Measurements from ENCODE around the gene LYZL6. TPM values are rescaled to one million over a fixed set of nuclear protein-coding genes. Genes with fewer than 3 reads are reported as not detected.

The LYZL6 gene
- total RNA-seq, 1 experiment from 2014 or later: not detected

DNA sequence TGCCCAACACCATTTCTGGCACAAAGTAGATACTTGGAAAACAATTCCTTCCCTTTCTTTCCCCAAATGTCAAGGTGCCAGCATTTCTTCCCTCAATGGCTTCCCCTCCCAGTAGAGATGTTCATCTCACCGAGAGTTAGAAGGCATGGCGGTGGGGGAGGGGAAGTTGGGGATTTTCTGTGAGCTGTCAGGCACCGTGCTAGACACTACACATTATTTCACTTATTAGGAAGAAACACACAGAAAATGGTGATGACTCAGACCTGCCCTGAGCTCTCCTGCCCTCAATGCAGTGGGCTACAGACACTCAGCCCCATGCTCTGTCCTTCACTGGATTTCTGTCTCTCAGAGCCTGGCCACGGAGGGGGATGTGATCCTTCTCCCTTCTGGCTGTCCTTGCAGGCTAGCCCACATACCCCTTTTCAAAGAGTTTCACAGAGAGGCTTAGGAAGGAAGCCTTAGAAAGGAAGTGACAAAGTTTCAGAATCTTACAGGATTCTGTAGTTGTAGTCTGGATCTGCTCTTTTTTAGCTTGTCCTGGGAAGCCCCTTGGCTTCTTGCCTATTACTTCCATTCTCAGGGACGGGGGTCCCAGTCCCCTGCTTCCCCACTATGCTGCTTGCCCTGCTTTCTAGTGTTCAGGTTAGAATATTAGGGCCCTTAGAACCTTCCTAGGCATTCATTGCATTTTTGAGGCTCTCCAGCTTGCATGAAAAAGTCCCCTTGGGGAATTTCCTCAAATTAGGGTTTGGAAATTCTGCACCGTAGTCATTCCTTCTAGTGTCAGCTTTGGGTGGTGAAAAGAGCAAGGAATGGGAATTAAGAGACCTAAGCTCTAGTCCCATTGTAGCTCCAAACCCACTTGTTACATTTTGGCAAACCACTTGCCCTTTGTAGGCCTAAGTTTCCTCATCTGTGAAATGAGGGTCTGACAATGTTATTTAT, 51.1 kb downstream of the LYZL6 start:
- intact Hi-C loops (cut with micrococcal nuclease): no loop called here
- no peaks in the 10 kb centered on the region for H3K36me3 Mint-ChIP-seq (ENCODE audit: insufficient read depth, unreplicated experiment)
- no peaks in the 10 kb centered on the region for H3K9me3 Mint-ChIP-seq (ENCODE audit: unreplicated experiment)
- H3K27ac Mint-ChIP-seq (ENCODE audit: low read depth, unreplicated experiment): no peak overlapping the region
- no peaks in the 10 kb centered on the region for H3K27me3 Mint-ChIP-seq (ENCODE audit: insufficient read depth, unreplicated experiment)
- peak; percentile 76 for DNase-seq (ENCODE audit: unreplicated experiment)
- TF ChIP-seq, protein P1, sequence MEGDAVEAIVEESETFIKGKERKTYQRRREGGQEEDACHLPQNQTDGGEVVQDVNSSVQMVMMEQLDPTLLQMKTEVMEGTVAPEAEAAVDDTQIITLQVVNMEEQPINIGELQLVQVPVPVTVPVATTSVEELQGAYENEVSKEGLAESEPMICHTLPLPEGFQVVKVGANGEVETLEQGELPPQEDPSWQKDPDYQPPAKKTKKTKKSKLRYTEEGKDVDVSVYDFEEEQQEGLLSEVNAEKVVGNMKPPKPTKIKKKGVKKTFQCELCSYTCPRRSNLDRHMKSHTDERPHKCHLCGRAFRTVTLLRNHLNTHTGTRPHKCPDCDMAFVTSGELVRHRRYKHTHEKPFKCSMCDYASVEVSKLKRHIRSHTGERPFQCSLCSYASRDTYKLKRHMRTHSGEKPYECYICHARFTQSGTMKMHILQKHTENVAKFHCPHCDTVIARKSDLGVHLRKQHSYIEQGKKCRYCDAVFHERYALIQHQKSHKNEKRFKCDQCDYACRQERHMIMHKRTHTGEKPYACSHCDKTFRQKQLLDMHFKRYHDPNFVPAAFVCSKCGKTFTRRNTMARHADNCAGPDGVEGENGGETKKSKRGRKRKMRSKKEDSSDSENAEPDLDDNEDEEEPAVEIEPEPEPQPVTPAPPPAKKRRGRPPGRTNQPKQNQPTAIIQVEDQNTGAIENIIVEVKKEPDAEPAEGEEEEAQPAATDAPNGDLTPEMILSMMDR (IDR thresholded peaks at IDR 0.05; ENCODE audit: unreplicated experiment): no peak
- H3K4me3 Mint-ChIP-seq (ENCODE audit: unreplicated experiment): no peak overlapping the region
- no TSS peak for BruUV-seq (replicated peaks)
- CTCF ChIA-PET: interaction anchor here (0.9 kb wide), 1 partner anchor 77 kb away, joined by 3 read pairs; no protein-coding TSS in a partner anchor
- POLR2A ChIA-PET: interaction anchor here (0.8 to 1.0 kb wide), 2 partner anchors 9 to 15 kb away, joined by 3 to 4 read pairs; no protein-coding TSS in a partner anchor
- H3K4me1 Mint-ChIP-seq (ENCODE audit: insufficient read depth, unreplicated experiment): peaks cover 15% of the 10 kb centered on the region

DNA sequence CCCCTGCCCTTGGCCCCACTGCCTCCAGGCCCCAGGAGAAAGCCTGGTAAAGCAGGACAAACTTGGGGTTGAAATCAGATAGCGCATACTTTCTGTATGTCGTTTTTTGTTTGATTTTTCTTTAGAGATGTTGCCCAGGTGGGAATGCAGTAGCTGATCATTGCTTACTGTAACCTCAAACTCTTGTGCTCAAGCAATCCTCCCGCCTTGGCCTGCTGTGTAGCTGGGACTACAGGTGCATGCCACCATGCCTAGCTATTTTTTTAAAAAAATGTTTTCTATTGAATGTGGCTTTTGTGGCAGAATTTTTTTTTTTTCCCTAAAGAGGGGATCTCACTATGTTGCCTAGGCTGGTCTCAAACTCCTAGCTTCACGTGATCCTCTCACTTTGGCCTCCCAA, 52.2 kb downstream of the LYZL6 start:
- Mint-ChIP-seq H3K9me3 (ENCODE audit: unreplicated experiment) (no peaks in the 10 kb centered on the region), H3K36me3 (ENCODE audit: insufficient read depth, unreplicated experiment) (no peaks in the 10 kb centered on the region), H3K27me3 (ENCODE audit: insufficient read depth, unreplicated experiment) (no peaks in the 10 kb centered on the region), H3K27ac (ENCODE audit: low read depth, unreplicated experiment) (no peak overlapping the region), H3K4me1 (ENCODE audit: insufficient read depth, unreplicated experiment) (peaks cover 15% of the 10 kb centered on the region), H3K4me3 (ENCODE audit: unreplicated experiment) (no peak overlapping the region)
- DNase-seq (ENCODE audit: unreplicated experiment): no peak
- intact Hi-C loops (cut with micrococcal nuclease): no loop called here
- no TSS peak for BruUV-seq (replicated peaks)
- TF ChIP-seq, protein P1 (IDR thresholded peaks at IDR 0.05; ENCODE audit: unreplicated experiment): no peak
- ChIA-PET POLR2A (no interaction called here), CTCF (interaction anchor here (0.7 kb wide), 1 partner anchor 844 kb away, joined by 3 read pairs; no protein-coding TSS in a partner anchor)

DNA sequence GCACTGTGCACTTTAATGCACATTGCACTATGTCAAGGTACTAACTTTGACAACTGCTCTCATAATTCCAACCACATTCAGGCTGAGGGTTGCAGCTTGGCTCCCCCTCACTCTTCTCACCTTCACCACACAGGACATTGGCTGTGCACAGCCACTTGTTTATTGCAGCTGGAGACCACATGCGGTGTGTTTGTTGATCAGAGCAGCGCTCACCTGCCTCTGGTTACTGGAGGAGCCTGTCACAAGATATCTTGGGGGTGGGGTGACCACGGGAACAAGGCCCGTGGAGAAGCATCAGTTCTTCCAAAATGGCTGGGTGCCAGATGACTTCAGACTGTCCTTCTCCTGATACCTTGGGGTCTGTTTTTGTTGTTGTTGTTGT, 52.7 kb downstream of the LYZL6 start:
- POLR2A ChIA-PET: no interaction called here
- H3K36me3 Mint-ChIP-seq (ENCODE audit: insufficient read depth, unreplicated experiment): no peaks in the 10 kb centered on the region
- TF ChIP-seq, protein P1 (IDR thresholded peaks at IDR 0.05; ENCODE audit: unreplicated experiment): no peak
- H3K4me1 Mint-ChIP-seq (ENCODE audit: insufficient read depth, unreplicated experiment): peaks cover 15% of the 10 kb centered on the region
- intact Hi-C loops (cut with micrococcal nuclease): no loop called here
- no peak overlapping the region for H3K27ac Mint-ChIP-seq (ENCODE audit: low read depth, unreplicated experiment)
- H3K9me3 Mint-ChIP-seq (ENCODE audit: unreplicated experiment): no peaks in the 10 kb centered on the region
- no TSS peak for BruUV-seq (replicated peaks)
- DNase-seq (ENCODE audit: unreplicated experiment): no peak
- no peaks in the 10 kb centered on the region for H3K27me3 Mint-ChIP-seq (ENCODE audit: insufficient read depth, unreplicated experiment)
- CTCF ChIA-PET: no interaction called here
- H3K4me3 Mint-ChIP-seq (ENCODE audit: unreplicated experiment): no peak overlapping the region

DNA sequence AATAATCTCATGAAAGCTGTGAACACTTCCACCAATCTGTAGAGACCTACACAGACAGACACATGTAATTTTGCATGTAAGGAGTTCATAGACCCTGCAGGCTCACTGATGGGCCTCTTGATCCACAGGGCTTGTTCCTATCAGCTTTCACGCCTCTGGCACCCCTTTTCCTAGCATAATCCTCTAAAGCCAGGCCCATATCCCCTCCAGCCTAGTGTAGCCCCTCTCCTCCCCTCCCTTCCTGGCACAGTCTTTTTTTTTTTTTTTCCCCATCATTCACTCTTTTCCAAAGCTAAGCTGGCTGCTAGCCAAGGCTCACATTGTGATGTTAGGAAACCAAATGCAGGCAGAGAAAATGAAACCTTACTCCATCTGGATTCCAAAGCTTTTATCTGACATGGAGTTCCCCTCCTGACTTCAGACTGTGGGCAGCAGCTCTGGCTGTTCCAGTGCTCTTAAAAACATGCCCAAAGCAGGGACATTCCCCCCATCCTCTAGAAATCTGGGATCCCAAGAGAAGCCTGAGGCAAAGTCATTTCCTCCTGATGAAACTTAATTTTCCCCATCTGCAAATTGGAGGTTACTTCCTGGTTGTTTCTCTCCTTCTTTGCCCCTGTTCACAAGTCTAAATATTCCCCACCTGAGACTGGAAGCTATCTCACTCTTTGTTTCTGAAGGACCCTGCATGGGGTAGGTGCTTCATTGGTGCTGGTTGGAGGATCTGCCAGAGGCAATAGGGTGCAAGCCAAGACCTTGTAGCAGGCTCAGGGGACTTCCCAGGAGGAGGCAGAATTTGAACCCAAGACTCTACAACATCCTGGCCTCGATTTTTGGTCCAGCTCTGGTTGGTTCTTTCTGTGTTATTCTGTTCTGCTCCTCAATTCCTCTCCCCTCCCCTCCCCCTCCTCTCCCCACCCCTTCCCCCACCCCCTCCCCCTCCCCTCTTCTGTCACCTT, 53.4 kb downstream of the LYZL6 start:
- peak overlapping the region; percentile 20 for H3K27ac Mint-ChIP-seq (ENCODE audit: low read depth, unreplicated experiment)
- intact Hi-C loops (cut with micrococcal nuclease): no loop called here
- no peaks in the 10 kb centered on the region for H3K36me3 Mint-ChIP-seq (ENCODE audit: insufficient read depth, unreplicated experiment)
- TF ChIP-seq, protein P1 (IDR thresholded peaks at IDR 0.05; ENCODE audit: unreplicated experiment): no peak
- CTCF ChIA-PET: no interaction called here
- H3K9me3 Mint-ChIP-seq (ENCODE audit: unreplicated experiment): no peaks in the 10 kb centered on the region
- BruUV-seq (replicated peaks): no TSS peak
- no peak overlapping the region for H3K4me3 Mint-ChIP-seq (ENCODE audit: unreplicated experiment)
- H3K4me1 Mint-ChIP-seq (ENCODE audit: insufficient read depth, unreplicated experiment): peaks cover 15% of the 10 kb centered on the region
- no peaks in the 10 kb centered on the region for H3K27me3 Mint-ChIP-seq (ENCODE audit: insufficient read depth, unreplicated experiment)
- peak; percentile 79 for DNase-seq (ENCODE audit: unreplicated experiment)
- POLR2A ChIA-PET: interaction anchor here (0.7 kb wide), 1 partner anchor 19 kb away, joined by 3 read pairs; no protein-coding TSS in a partner anchor
